GM19395 (cell line): ENCODE measurements around the gene VWA5B1.

Experiments used
- ATAC-seq: cut with Tn5 transposase; IDR thresholded peaks from one replicate; pipeline ENCODE4 v1.9.1; 2021; ENCODE audit warnings: mild to moderate bottlenecking, moderate library complexity; ENCODE audit not compliant: unreplicated experiment

The VWA5B1 gene

GRCh38 chr1:20385630-20386029 is 95.0 kb downstream of the VWA5B1 start:
- no peak for ATAC-seq

- no peak for ATAC-seq
Measured at GRCh38 chr1:20386323-20387081, 95.8 kb downstream of the VWA5B1 start.

GRCh38 chr1:20389571-20389970 is 98.9 kb downstream of the VWA5B1 start:
- ATAC-seq, result no peak

GRCh38 chr1:20390589-20391331 is 100.1 kb downstream of the VWA5B1 start:
- ATAC-seq, result no peak

GRCh38 chr1:20395255-20395654 is 104.6 kb downstream of the VWA5B1 start:
- ATAC-seq, result no peak

GRCh38 chr1:20398744-20399143 is 108.1 kb downstream of the VWA5B1 start:
- ATAC-seq, result no peak

- ATAC-seq, result no peak
Measured at GRCh38 chr1:20399196-20399595, 108.5 kb downstream of the VWA5B1 start.

- ATAC-seq, result no peak
Measured at GRCh38 chr1:20399606-20400180, 109.0 kb downstream of the VWA5B1 start.

GRCh38 chr1:20400341-20401177 is 109.9 kb downstream of the VWA5B1 start:
- ATAC-seq, result no peak

- ATAC-seq, result no peak
Measured at GRCh38 chr1:20401405-20402010, 110.8 kb downstream of the VWA5B1 start.

GRCh38 chr1:20402585-20403422 is 112.1 kb downstream of the VWA5B1 start:
- no peak for ATAC-seq

- no peak for ATAC-seq
Measured at GRCh38 chr1:20403423-20404145, 112.9 kb downstream of the VWA5B1 start.

- ATAC-seq, result no peak
Measured at GRCh38 chr1:20404466-20404865, 113.8 kb downstream of the VWA5B1 start.
